ENCODE results near the gene SCFD2.
A peak's percentile ranks its signal among the peaks of the same experiment; 100 is the strongest.

SCFD2 gene

GRCh38 chr4:52979821-52980590, 385.9 kb downstream of the SCFD2 start:
- DNase-seq: no peak

- DNase-seq: no peak
These were observed 386.8 kb downstream of the SCFD2 start for GRCh38 chr4:52979020-52979419.

GRCh38 chr4:52977252-52977651, 388.6 kb downstream of the SCFD2 start:
- no peak for DNase-seq

- no peak for DNase-seq
These were observed 389.2 kb downstream of the SCFD2 start for GRCh38 chr4:52976523-52977230.

- DNase-seq: no peak
These were observed 397.2 kb downstream of the SCFD2 start for GRCh38 chr4:52968691-52969090.

- DNase-seq: no peak
These were observed 397.6 kb downstream of the SCFD2 start for GRCh38 chr4:52968241-52968640.

- no peak for DNase-seq
These were observed 399.1 kb downstream of the SCFD2 start for GRCh38 chr4:52966781-52967180.

GRCh38 chr4:52966172-52966571, 399.7 kb downstream of the SCFD2 start:
- DNase-seq: no peak

- no peak for DNase-seq
These were observed 401.2 kb downstream of the SCFD2 start for GRCh38 chr4:52964561-52965101.

GRCh38 chr4:52964011-52964410, 401.9 kb downstream of the SCFD2 start:
- DNase-seq: no peak

GRCh38 chr4:52962721-52963120, 403.1 kb downstream of the SCFD2 start:
- no peak for DNase-seq

GRCh38 chr4:52961666-52962412, 404.0 kb downstream of the SCFD2 start:
- no peak for DNase-seq

- no peak for DNase-seq
These were observed 406.3 kb downstream of the SCFD2 start for GRCh38 chr4:52959541-52959940.

GRCh38 chr4:52957835-52958631, 407.8 kb downstream of the SCFD2 start:
- peak; percentile 17 for DNase-seq

- peak; percentile 91 for DNase-seq
These were observed 408.6 kb downstream of the SCFD2 start for GRCh38 chr4:52957220-52957686.

GRCh38 chr4:52956691-52957090, 409.2 kb downstream of the SCFD2 start:
- DNase-seq: no peak

- DNase-seq: no peak
These were observed 411.2 kb downstream of the SCFD2 start for GRCh38 chr4:52954560-52955170.

GRCh38 chr4:52952540-52952939, 413.3 kb downstream of the SCFD2 start:
- no peak for DNase-seq

GRCh38 chr4:52951016-52951415, 414.8 kb downstream of the SCFD2 start:
- DNase-seq: no peak

- DNase-seq: no peak
These were observed 415.6 kb downstream of the SCFD2 start for GRCh38 chr4:52950226-52950625.

- no peak for DNase-seq
These were observed 416.5 kb downstream of the SCFD2 start for GRCh38 chr4:52949336-52949735.

- DNase-seq: no peak
These were observed 417.8 kb downstream of the SCFD2 start for GRCh38 chr4:52948057-52948423.
